Bronchial epithelial cell (primary cell): Measurements from ENCODE around the gene CDH13. TPM values are rescaled to one million over a fixed set of nuclear protein-coding genes. Genes with fewer than 3 reads are reported as not detected.

ENCODE experiments used
- DNase-seq: peaks from one replicate; pipeline ENCODE4 v3.0.0-alpha.2; 2010; ENCODE audit warnings: low read depth
- FAIRE-seq: peaks from 2 replicates; lab custom pipeline; 2011; peaks lifted over from hg19 to GRCh38; lab: Jason Lieb, UNC
- H3K27me3 ChIP-seq: 2 replicates; pipeline ENCODE4 v1.5.1; 2011; ENCODE audit warnings: low read length; ENCODE audit not compliant: control insufficient read depth, insufficient read depth
- H3K36me3 ChIP-seq: 2 replicates; pipeline ENCODE4 v1.5.1; 2011; ENCODE audit warnings: low read length; ENCODE audit not compliant: control insufficient read depth, insufficient read depth
- H3K4me3 ChIP-seq: 2 replicates; pipeline ENCODE4 v1.5.1; 2011; ENCODE audit warnings: mild to moderate bottlenecking, low read depth, low read length, control low read depth
- total RNA-seq: library from RNA; depleted of rRNA; stranded (reverse); fragments of >200 nt; gene quantifications from 2 replicates; pipeline ENCODE4 v1.2.1, GENCODE V29; 2014
- TF ChIP-seq, protein P1 (sequence below): IDR thresholded peaks from 2 replicates; pipeline ENCODE4 v1.5.1; 2011; ENCODE audit warnings: mild to moderate bottlenecking, moderate library complexity, low read length, control low read depth, inconsistent platforms; ENCODE audit not compliant: insufficient read depth, severe bottlenecking

CDH13 gene
- total RNA-seq, 1 donor from 2014 or later, result 31.3 TPM

DNA sequence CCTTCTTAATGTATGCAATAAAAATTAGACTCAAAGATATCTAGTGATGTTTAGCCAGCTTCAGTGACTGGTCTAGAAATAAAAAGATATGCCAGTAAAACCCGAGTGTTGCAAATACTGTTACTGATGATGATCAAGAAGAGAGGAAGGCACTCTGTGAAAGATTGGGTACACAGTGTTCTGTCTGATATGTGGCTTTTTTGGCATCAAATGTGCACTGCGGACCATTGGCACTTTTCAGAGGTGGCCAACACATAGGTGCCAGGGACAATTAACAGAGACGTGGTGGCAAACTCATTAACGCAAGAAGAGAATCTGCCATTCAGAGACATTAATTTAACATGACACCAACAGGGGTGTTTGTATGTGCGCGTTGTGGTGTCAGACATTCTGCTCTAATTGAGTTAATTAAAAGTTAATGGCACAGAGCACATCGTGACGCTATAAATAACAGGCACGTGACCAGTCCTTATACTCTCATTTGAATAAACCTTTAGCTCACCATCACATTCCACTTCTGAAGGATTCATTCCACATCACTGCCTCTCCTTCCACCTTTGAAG lies 631.7 kb downstream of the CDH13 start:
- no peak overlapping the region for H3K4me3 ChIP-seq
- H3K27me3 ChIP-seq, result no peaks in the 10 kb centered on the region
- H3K36me3 ChIP-seq, result no peaks in the 10 kb centered on the region
- DNase-seq (no peak), FAIRE-seq (no peak)
- TF ChIP-seq, protein P1, sequence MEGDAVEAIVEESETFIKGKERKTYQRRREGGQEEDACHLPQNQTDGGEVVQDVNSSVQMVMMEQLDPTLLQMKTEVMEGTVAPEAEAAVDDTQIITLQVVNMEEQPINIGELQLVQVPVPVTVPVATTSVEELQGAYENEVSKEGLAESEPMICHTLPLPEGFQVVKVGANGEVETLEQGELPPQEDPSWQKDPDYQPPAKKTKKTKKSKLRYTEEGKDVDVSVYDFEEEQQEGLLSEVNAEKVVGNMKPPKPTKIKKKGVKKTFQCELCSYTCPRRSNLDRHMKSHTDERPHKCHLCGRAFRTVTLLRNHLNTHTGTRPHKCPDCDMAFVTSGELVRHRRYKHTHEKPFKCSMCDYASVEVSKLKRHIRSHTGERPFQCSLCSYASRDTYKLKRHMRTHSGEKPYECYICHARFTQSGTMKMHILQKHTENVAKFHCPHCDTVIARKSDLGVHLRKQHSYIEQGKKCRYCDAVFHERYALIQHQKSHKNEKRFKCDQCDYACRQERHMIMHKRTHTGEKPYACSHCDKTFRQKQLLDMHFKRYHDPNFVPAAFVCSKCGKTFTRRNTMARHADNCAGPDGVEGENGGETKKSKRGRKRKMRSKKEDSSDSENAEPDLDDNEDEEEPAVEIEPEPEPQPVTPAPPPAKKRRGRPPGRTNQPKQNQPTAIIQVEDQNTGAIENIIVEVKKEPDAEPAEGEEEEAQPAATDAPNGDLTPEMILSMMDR, result no peak

DNA sequence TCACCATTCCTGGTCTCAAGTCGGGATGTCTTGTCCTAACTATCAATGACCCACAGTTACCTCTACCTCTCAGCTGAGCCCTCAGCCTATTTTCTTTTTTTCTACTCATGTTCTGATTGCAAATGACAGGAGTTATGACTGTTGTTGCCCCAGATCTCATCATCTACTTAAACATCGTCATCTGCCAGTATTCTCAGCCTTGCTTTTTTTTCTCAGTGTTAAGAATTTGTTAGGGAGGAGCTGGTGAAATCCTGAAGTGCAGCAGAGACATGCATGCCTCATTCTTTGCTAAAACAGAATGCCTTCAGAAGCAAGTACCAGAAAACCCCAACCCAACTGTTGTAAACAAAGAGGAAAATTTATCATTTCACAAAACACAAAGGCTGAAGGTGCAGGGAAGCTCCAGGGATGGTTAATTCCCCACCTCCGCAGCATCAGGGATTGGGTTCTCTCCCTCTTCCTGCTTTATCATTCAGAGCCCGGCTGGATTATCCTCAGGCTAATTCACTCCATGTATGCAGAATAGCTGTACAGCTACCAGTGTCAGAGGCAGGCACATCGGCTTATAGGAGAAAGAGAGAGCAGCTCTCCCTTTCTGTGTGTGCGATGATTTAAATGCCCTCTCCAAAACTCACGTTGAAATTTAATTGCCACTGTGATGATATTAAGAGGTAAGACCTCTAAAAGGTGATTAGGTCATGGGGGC lies 640.2 kb downstream of the CDH13 start:
- TF ChIP-seq, protein P1, result no peak
- FAIRE-seq, result no peak
- H3K27me3 ChIP-seq, result no peaks in the 10 kb centered on the region
- DNase-seq, result no peak
- H3K4me3 ChIP-seq, result no peak overlapping the region
- no peaks in the 10 kb centered on the region for H3K36me3 ChIP-seq

DNA sequence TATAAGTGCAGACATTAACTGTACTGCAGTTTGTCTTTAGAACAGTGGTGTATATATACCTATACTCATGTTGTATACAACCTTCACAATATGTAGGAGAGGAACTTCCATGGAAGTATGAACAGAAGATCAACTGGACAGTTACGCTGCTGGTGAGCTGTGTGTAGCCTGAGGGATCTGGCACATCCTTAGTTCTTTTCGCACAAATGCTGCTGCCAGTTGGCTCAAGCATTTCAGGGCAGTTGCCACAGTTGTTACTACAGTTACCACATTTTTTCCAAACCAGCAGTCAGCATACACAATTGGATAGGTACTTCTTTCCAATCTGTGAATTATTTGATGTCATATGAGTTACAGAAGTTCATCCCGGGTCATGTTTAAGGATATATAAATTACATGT lies 641.4 kb downstream of the CDH13 start:
- TF ChIP-seq, protein P1, result no peak
- no peak for DNase-seq
- Histone ChIP-seq H3K27me3 (no peaks in the 10 kb centered on the region), H3K36me3 (no peaks in the 10 kb centered on the region), H3K4me3 (no peak overlapping the region)
- no peak for FAIRE-seq

DNA sequence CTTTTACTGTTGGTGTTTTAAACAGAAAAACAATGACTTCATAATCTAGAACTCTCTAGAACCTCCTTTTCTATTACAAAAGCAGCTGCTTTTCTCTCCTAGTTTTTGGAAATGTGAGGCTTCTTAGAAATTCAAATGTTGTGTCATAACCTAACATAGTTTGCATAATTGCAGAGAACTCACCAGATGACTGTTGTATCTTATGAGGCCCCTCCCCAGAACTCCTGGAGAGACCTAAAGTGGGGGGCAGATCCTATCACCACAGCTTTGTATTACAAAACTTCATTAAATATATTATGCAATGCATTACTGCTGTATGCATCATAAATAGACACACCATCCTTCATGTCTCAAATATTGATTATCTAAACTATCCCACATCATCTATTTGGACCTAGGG lies 642.3 kb downstream of the CDH13 start:
- DNase-seq, result no peak
- H3K27me3 ChIP-seq, result no peaks in the 10 kb centered on the region
- H3K4me3 ChIP-seq, result no peak overlapping the region
- H3K36me3 ChIP-seq, result no peaks in the 10 kb centered on the region
- TF ChIP-seq, protein P1, result no peak
- no peak for FAIRE-seq

DNA sequence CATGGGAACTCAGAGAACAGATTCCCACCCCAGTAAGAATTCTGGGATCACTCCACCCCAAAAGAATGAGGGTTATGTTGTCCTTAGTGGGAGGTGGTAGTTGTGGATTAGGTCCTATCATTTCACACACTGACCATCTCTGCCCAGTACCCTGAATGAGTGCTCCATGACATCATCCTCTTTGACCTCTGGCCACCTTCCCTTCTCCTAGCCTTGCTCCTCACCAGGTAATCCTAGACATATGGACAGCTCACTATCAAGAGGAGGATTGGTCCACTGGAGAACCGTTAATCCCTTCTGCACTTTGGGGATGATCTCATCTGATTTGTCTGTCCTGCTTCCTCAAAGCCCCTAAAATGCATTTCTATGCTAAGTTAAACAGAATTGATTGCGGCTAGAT lies 642.8 kb downstream of the CDH13 start:
- Histone ChIP-seq H3K36me3 (no peaks in the 10 kb centered on the region), H3K27me3 (no peaks in the 10 kb centered on the region), H3K4me3 (no peak overlapping the region)
- TF ChIP-seq, protein P1, result no peak
- DNase-seq, result no peak
- FAIRE-seq, result peak; percentile 66
